ENCODE data around the gene RMRP. TPM values are rescaled to one million over a fixed set of nuclear protein-coding genes. Genes with fewer than 3 reads are reported as not detected.
A peak's percentile ranks its signal among the peaks of the same experiment; 100 is the strongest.

The RMRP gene
- total and polyA plus RNA-seq, 2 of the 4 experiments (the other 2 are of a cell fraction), result 39.7 to 13,690 TPM

- no peaks in the 10 kb centered on the region for H3K9me3 ChIP-seq (ENCODE audit: control insufficient read depth, insufficient read depth, low read length)
- H4K20me1 ChIP-seq (ENCODE audit: insufficient read depth, low read length), result no peaks in the 10 kb centered on the region
- H2BK15ac ChIP-seq (ENCODE audit: low read depth, low read length), result peak within 1 kb of the TSS; percentile 76; the same call in 2 of the 3 replicates
- peak within 1 kb of the TSS; percentile 16; the same call in 1 of the 2 replicates for H3K4me3 ChIP-seq (ENCODE audit: insufficient read depth, low read depth, low read length)
- H4K91ac ChIP-seq (ENCODE audit: insufficient read depth, low read depth, low read length), result peak within 1 kb of the TSS; percentile 70; the same call in 1 of the 2 replicates
- peak within 1 kb of the TSS; percentile 85 for H2AK9ac ChIP-seq (replicated peaks; ENCODE audit: low read depth, low read length, poor library complexity)
- peak within 1 kb of the TSS; percentile 40; the same call in 1 of the 2 replicates for H4K5ac ChIP-seq (ENCODE audit: low read depth, low read length)
- peak within 1 kb of the TSS; percentile 27; the same call in 1 of the 2 replicates for H3K4me2 ChIP-seq (ENCODE audit: low read depth, low read length)
- peak within 1 kb of the TSS; percentile 75 for H2AK5ac ChIP-seq (ENCODE audit: low read depth, low read length)
- H3K4ac ChIP-seq (ENCODE audit: low read depth, low read length), result peak within 1 kb of the TSS; percentile 43
- BruUV-seq (replicated peaks), result no TSS peak
- H2BK5ac ChIP-seq (ENCODE audit: low read depth, low read length, poor library complexity, severe bottlenecking), result peak within 1 kb of the TSS; percentile 0
- peak within 1 kb of the TSS; percentile 58; the same call in 1 of the 2 replicates for H3K14ac ChIP-seq (replicated peaks; ENCODE audit: low read depth, low read length)
- intact Hi-C loops (cut with micrococcal nuclease) (no loop called here), in situ Hi-C loops (cut with MboI; ENCODE audit: low sequenced_read_pairs) (no loop called here), dilution Hi-C loops (cut with HindIII; ENCODE audit: low sequenced_read_pairs, unreplicated experiment) (no loop called here)
- H3K9ac ChIP-seq (ENCODE audit: low read depth, low read length), result peak within 1 kb of the TSS; percentile 6; the same call in 1 of the 2 replicates
- peaks cover 20% of the 10 kb centered on the region for H3K9me1 ChIP-seq (ENCODE audit: insufficient read depth, low read length)
- H3K36me3 ChIP-seq (ENCODE audit: control insufficient read depth, insufficient read depth, low read length), result no peaks in the 10 kb centered on the region
- H3K27me3 ChIP-seq (ENCODE audit: control insufficient read depth, insufficient read depth, low read length), result no peaks in the 10 kb centered on the region
- ChIA-PET POLR2A (ENCODE audit: unreplicated experiment) (interaction anchor here (0.8 to 1.0 kb wide), 3 partner anchors 13 to 55 kb away, joined by 3 to 4 read pairs (median 3); no protein-coding TSS in a partner anchor), CTCF (interaction anchor here (1.1 kb wide), 1 partner anchor 15 kb away, joined by 3 read pairs; the partner anchor contains the start of gene CCDC107)
- H2BK20ac ChIP-seq (ENCODE audit: low read depth, low read length), result peak within 1 kb of the TSS; percentile 47; the same call in 1 of the 2 replicates
- DNase-seq (no peak), ATAC-seq (ENCODE audit: low read depth) (0 out of 2 replicates have a peak, but pooled peaks have one; percentile 6)
- no peak within 1 kb of the TSS for H3K27ac ChIP-seq (ENCODE audit: insufficient read depth, low read length)
- TF ChIP-seq MAZ (IDR thresholded peaks at IDR 0.05; ENCODE audit: borderline replicate concordance, low read depth, low read length) (0 out of 2 replicates have a peak, but pooled peaks have one; percentile 27), CTCF (conservative IDR thresholded peaks at IDR 0.05; ENCODE audit: low read depth, low read length) (no peak)
- H2BK120ac ChIP-seq (ENCODE audit: low read depth, low read length), result no peak within 1 kb of the TSS; the same call in none of the 2 replicates
- WGBS, 2 experiments (ENCODE audit: extremely low coverage in 2 of 2, insufficient read length in 1 of 2), result 12% methylated on average over 4 of the region's 10 CpGs; no CpG with 5 or more reads in 1 of the 2 experiments
- H3K23ac ChIP-seq (ENCODE audit: low read depth, low read length), result peak within 1 kb of the TSS; percentile 52
- H2AFZ ChIP-seq (replicated peaks; ENCODE audit: low read length, poor library complexity), result peak within 1 kb of the TSS; percentile 53
- no peak within 1 kb of the TSS for H3K56ac ChIP-seq (ENCODE audit: extremely low read depth, insufficient read depth, low read length)
- peak within 1 kb of the TSS; percentile 22; the same call in 1 of the 2 replicates for H3K18ac ChIP-seq (ENCODE audit: low read depth, low read length)
- peaks cover 20% of the 10 kb centered on the region for H3K4me1 ChIP-seq (ENCODE audit: control insufficient read depth, insufficient read depth, low read length)
- H3K79me1 ChIP-seq (ENCODE audit: low read depth in 1 of 2, low read length in 2 of 2), result no peaks in the 10 kb centered on the region; a peak in 2 of 4 replicates
- H4K8ac ChIP-seq (ENCODE audit: low read depth in 2 of 2, low read length in 2 of 2), result peak within 1 kb of the TSS; percentile 23 to 32; a peak in 2 of 4 replicates
These were observed 15.6 kb upstream of the RMRP start, which contains the start of gene CA9 for GRCh38 chr9:35673132-35674024. CA9 (plus strand) TSS chr9:35673928; CDS start chr9:35673960, 32 bp downstream.
